D721Med (cell line): ENCODE data around the gene CERS6.

ENCODE experiments used
- DNase-seq: peaks from one replicate; pipeline ENCODE4 v3.0.0; 2011; ENCODE audit warnings: low spot score; ENCODE audit not compliant: insufficient read length
- FAIRE-seq: peaks from 2 replicates; lab custom pipeline; 2011; peaks lifted over from hg19 to GRCh38; lab: Jason Lieb, UNC
- CTCF ChIP-seq: IDR thresholded peaks from 2 replicates; pipeline ENCODE4 v1.5.1; 2012; ENCODE audit warnings: mild to moderate bottlenecking, control low read depth; ENCODE audit not compliant: insufficient read depth; ENCODE audit errors: missing control alignments

Gene CERS6

DNA sequence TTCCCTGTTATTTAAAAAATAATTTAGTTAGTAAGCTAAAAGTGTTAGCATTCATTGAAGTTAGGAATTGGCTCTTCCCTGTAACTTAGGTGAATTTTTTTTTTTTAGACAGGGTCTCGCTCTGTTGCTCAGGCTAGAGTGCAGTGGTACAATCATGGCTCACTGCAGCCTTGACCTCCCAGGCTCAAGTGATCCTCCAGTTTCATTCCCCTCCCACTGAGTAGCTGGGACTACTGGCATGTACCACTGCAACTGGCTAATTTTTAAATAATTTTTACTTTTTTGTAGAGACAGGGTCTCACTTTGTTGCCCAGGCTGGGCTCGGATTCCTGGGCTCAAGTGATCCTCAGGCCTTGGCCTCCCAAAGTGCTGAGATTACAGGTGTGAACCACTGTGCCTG lies 66.4 kb downstream of the CERS6 start:
- DNase-seq: no peak
- TF ChIP-seq CTCF: no peak
- no peak for FAIRE-seq

DNA sequence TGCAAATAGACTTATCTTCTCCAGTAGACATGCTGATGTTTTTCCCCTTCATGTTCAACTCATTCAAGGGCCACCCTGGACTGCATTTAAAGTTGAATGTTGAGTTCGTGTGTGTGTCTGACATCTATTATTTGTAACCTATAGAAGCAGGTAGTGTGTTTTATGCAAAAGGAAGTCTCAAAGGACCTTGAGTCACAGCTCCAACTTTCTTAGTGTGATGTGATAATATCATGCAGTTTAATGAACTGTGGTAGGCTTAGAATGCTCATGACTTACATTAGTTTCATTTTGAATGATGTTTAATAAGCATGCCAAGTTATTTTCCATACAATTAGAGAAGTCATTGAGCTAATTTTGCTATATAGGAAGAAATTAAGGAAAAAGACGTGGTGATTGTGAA lies 67.9 kb downstream of the CERS6 start:
- no peak for TF ChIP-seq CTCF
- DNase-seq: no peak
- FAIRE-seq: no peak

DNA sequence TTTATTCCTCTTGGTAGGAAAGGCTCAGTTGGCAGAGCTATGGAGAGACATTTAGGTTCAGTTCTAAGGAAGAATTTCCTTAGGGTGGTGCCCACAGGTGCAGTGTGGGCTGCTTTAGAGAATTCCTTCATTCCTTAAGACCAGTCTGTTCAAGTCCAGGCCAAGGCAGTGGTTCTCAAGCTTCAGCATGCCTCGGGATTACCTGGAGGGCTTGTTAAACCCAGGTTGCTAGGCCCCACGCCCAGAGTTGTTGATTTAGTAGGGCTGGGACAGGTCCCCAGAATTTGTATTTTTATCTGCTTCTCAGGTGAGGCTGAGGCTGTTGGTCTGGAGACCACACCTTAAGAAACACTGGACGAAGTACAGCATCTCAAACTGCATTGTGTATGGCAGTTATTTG lies 68.9 kb downstream of the CERS6 start:
- no peak for TF ChIP-seq CTCF
- DNase-seq: no peak
- FAIRE-seq: no peak

- no peak for TF ChIP-seq CTCF
- DNase-seq: no peak
- no peak for FAIRE-seq
Observed at GRCh38 chr2:168525716-168526446, 69.8 kb downstream of the CERS6 start.

DNA sequence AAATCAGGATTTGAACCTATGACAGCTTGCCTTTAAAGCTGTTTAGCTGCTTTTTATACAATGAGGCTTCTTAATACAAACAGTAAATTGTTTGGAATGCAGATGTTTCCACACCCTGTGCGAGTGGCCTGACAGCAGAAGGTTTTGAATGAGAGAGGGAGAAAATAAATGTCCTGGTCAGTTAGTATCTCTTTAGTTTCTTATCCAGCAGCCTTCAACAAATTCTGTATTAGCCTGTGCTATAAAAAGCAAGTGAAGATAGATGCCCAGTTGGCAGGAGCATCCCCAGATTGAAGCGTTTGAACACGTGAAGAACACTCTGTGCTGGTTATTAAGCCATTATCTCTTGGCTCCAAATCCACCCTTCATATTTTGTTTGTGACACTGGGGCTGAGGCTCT lies 70.6 kb downstream of the CERS6 start:
- no peak for TF ChIP-seq CTCF
- no peak for FAIRE-seq
- DNase-seq: no peak

DNA sequence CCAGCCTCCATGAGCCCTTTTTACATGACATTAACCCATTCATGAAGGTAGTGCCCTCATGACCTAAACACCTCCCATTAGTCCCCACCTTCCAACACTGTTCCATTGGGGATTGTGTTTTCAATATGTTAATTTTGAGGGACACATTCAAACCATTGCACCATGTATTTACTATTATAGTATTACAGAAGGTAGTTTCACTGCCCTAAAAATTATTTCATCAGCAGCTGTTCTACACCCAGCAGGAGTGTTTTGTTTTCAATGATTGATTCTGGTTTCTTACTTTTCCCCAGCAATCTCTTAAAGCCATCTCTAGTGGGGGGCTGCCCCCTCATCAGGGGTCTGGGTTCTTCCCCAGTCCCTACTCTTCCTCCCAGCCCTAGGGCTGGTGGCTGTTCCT lies 71.9 kb downstream of the CERS6 start:
- DNase-seq: no peak
- no peak for FAIRE-seq
- TF ChIP-seq CTCF: no peak

GRCh38 chr2:168528469-168528868 lies 72.4 kb downstream of the CERS6 start:
- DNase-seq (no peak), FAIRE-seq (no peak)
- TF ChIP-seq CTCF: no peak
